ENCODE measurements around the gene FXYD2.
"Not testable (repeated sequence)": the region's sequence is repeated elsewhere in the genome, so short reads cannot be mapped to it uniquely, and the experiment has no call there.

The FXYD2 gene

DNA sequence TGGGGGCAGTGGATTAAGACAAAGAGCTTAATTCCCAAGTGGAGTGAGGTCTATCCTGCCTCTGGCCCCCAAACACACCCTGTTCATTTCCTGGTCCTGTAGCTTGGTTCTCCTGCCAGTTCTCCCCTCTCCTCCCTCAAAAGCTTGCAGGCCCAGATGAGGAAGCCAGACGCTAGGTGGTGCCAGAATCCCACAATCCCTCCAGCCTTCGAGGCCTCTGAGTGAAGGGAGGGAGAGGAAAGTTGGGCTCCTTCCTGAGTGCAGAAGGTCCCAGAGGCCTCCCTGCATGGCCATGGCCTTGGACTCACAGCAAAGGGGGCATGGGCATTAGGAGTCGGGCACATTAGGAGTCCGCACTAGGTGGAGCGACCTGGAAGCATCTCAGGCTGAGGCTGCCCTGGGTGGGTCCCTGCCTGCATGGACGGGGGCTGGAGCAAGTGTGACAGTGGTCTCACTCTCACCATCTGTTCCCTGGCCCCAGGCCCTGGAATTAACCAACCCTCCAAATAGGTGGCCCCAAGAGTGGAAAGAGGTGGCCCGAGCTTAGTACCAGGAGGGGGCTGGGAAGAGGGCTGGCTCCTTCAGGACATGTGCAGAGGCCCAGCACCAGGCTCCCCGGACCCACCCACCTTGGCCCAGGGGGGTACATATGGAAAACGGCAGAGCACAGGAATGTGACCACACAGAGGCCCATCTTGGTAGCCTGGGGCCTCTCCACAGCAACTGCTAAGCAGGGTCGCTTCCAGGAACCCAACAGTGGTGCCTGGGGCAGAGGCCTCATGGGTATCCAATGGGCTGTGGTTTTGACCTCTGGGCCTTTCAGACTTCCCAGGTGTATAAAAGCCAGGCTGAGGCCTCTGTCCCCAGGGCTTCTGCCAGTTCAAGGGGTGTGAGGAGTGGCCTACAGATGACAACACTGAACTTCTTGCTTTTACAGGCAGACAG is 5.2 kb downstream of the FXYD2 start:
- DNase-seq: peak; percentile 69

DNA sequence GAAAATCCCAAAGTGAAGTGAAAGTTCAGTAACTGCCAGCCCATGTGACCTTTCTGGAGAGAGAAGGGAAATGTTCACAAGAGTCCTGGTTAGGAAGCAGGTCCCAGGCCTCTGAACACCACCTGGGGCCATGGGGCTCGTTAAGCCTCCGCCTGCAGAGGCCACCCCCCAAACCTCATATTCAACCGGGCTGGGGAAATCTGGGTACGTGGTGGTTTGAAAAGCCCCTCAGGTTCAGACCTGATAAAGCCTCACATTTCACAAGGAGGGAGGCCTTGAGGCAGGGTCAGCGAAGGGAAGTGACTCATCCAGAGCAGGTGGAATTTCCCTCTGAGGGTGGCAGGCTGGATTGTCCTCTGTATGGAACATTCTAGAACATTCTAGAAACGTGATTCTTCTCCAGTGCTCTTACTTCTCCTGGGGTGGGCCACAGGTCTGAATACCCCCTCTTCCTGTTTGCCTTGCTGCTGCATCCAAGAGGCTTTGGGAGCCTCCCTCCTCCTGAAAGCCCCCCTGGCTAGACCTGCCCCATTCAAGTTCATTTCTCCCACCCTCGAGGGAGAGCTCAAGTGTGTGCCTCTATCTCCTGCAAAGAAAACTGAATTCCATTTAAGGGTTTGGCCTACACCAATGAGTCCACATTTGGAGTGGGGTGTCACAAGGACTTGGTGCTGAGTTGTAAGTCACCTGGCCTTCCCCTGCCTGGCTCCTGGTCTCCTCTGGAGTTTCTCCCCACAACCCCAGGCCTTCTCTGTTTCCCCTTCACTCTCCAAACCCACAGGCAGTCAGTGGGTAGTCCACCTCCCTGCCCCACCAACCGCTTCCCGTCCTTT is 6.3 kb downstream of the FXYD2 start:
- no peak for DNase-seq

DNA sequence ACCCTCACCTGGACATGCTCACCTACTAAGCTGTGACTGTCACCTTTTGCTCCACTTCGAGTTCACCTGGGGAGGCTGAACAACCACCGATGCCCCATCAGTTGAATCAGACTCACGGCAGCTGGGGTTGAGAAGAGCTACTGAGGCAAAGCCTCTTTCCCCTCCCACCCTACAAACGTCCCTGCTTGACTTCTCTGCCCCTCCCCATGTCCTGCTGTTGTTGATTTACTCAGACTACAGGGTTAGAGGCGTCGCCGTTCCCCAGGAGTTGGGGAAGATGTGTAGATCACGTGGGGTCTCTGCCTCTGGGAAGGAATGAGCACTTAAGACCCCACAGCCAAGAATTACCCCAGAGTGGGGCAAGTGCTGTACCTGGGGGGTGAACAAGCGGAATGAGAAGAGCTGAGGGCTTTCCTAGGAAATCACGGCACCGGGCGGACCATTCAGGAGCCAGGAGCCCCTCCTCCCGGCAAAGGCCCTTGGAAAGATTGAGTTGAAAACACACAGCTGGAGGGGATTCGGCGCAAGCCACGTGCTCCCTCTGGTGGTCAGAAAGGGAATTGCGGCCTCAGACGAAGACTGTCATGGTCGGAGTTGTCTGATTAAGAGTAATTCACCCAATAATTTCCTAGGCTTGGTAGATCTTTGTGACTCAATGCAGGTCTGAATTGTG is 7.0 kb downstream of the FXYD2 start:
- DNase-seq: peak; percentile 60

DNA sequence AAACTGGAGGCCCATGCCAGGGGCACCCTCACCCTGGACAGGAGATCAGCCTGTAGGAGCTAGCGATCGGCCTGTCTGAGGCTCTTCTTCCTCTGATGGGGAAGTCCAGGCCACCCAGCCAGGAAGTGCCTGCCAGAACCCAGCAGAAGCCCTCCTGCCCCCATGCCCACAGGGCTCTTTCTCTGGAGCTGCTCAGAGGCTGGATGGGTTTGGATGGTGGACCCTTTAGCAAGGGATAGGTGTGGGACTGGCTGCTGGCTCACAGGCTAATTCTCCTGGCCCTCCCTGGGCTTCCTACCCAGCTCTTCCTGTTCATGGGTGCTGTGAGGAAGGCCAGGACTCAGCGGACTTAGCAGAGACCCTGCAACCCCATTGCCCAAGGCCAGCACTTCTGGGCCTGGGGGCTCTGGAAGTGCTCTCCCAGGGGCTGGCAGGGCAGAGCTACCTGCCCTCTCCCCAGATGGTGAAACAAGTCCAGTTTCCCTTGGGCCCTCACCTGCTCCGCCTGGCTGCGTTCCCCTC is 7.6 kb downstream of the FXYD2 start:
- peak; percentile 28 for DNase-seq

DNA sequence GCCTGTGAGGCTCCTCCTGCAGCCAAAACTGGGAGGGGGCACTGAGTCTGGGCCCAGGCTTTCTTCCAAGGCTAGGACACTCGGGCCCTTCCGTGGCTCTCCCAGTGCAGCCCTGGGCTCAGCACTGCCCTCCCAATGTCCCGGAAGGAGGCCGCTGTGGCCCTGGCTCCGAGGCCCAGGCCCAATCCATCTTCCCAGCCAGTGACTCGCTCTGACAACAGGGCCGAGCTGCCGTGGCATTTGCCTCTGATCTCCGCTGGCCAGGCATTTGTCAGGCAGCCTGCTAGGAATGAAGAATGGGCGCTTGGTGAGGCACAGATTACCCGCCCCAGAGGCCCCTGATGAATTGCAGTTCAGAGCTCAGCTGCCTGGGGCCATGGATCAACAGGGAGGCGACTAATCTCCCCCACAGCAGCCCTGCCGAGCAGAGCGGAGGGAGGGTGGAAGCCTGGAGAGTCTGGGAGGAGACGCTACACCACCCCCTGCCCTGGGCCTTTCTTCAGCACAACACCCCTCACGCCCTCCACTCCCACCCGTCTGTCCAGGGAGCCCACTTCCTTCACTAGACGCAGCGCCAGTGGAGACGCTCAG is 8.3 kb downstream of the FXYD2 start:
- DNase-seq: no peak

DNA sequence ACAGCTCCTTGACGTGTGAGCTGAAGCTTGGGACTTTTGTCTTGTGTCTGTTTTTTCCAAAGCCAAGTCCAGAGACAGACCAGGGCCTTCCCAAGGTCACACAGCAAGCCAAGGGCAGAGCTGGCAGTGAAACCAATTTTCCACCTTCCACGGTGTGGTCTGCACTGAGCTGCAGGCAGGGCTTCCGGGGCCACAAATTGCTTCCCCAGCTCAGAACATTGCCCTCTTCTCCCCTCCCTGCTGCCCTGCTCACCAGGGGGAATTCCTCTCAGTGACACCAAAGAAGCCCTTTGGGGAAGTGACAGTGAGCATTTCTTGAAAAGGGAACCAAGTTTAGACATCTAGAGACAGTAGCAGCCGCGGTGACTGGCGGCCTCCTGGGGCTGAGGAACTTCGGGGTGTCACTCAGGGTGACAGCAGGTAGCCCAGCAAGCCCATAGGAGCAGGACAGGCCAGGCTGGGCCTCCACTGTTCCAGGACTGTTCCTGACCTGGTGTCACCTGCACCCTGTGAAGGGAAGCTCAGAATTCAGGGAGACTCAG is 9.2 kb downstream of the FXYD2 start:
- DNase-seq: peak; percentile 94

DNA sequence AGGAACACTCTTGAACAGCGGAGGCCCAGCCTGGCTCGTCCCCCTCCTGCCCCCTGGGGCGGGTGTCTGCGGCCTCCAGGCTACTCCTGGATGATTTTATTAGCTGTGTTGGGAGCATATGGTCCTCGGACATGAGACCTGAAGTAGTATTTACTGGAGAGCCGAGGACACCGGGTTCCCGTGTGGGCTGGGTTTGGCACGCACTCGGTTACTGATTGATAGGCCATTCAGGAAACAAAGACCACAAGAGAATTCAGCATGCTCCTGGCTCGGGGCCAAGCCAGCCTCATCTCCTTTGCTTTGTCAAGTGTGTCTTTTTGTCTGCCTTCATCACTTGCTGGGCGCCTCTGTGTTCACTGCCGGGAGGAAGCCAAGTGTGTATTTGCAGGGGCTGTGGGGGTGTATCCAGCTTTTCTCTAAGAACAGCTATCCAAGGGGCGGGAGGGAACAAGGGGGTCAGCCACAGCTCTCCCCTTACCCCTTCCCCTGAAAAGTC is 9.7 kb downstream of the FXYD2 start:
- peak; percentile 80 for DNase-seq

DNA sequence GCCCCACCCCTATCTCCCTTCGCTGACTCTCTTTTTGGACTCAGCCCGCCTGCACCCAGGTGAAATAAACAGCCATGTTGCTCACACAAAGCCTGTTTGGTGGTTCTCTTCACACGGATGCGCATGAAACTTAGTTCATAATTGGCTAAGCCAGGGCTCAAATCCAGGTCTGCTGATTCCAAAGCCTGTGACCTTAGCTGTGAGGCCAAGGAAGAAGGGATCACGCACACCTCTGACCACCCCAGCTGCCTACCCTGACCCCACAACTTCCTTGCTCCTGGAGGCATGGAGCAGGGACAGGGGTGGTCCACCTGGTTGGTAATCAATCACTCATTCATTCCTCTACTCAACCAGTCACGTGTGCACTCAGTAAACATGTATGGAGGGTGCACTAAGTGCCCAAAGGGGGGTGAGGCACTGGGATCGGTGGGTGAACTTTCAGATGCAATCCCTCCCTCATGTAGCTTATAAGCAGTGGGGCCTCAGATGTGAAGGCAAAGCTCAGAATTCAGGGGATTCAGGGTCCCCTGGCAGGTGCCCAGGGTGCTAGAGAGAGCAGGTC is 10.3 kb downstream of the FXYD2 start:
- no peak for DNase-seq

DNA sequence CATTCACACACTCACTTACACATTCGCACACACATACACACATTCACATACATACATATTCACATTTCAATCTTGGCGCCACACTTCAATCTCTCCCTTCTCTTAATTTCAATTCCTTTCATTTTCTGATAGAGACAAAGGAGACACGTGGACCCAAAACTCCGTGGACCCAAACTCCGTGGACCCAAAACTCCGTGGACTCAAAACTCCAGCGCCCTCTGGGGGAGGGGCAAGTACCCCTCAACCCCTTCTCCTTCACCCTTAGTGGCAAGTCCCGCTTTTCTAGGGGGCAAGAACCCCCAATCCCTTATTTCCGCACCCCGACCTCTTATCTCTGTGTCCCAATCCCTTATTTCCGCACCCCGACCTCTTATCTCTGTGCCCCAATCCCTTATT is 14.5 kb downstream of the FXYD2 start:
- not testable (repeated sequence) for DNase-seq

DNA sequence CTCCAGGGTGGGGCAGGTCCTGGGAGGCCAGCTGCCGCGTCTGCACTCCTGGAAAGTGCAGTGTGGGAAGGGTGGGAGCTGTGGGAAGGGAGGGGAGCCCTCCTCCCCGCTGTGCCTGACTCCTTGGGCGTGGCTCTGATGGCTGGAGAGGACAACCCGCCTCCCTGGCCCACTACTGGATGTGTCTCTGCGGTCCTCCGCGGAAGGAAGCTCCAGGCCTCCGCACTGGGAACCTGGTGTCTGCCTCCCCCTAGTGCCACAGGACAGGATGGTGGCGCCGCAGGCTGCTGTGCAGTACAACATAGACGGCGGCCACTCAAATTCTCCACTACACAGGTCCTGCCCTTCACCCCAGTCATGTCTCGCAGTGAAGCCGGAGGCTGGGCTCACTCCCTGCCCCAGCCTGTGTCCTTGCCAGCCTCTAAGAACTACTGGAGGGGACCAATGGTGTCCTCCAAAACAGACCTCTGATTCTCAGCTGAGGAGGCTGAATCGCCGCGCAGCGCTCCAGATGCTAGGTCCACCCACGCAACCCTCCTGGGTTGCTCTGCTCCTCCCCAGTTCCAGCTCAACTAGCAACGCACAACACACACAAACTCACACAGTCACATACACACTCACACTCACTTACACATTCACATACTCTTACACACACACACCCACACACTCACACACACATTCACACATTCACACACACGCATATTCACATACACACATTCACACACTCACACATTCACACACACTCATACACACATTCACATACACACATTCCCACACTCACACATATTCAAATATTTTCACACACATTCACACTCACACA is 15.1 kb downstream of the FXYD2 start:
- peak; percentile 65 for DNase-seq

DNA sequence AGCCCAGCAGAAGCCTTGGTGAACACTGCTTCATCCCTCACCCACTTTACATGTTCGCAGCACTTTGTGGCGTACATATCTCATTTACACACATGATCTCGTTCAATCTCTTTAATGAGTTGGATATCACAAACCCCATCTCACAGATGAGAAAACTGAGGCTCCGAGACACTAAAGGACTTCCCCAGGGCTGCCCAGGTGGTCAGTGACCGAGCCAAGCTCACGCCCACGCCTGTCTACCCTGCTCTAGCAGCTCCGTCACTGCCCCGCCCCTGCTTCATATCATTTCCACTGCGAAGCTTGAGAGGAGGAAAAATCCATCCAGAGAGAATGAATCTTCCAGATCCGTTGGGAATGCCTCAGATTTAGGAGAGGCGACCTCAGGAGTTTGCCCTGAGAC is 15.8 kb downstream of the FXYD2 start:
- DNase-seq: no peak

DNA sequence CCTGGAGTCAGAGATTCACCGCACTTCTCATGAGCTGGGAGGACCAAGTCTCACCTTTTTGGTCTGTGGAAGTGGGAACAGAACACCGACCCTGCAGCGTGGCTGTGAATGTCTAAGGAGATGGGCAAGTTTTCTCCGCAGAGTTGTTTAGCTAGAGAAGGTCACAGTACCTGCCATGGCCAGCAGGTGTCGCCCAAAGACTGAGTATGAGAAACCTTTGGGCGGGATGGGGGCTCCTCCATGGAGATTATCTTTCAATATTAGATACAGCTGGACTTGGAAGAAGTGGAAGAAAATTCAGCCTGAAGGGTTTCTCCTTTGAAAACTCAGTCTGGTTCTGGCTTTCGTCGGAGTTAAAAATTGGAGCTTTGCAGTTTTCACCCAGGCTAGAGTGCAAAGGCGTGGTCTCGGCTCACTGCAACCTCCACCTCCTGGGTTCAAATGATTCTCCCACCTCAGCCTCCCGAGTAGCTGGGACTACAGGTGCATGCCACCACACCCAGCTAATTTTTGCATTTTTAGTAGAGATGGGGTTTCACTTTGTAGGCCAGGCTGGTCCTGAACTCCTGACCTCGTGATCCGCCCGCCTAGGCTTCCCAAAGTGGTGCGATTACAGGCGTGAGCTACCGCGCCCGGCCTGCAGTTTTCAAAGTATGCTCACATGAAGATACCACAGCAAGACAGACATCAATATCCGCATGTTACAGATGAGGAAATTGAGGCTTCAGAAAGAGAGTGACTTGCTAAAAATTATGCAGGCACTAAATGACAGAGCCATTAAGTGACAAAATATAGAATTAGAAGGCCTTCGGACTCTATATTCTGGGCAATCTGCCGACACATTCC is 16.8 kb downstream of the FXYD2 start:
- peak; percentile 41 for DNase-seq

DNA sequence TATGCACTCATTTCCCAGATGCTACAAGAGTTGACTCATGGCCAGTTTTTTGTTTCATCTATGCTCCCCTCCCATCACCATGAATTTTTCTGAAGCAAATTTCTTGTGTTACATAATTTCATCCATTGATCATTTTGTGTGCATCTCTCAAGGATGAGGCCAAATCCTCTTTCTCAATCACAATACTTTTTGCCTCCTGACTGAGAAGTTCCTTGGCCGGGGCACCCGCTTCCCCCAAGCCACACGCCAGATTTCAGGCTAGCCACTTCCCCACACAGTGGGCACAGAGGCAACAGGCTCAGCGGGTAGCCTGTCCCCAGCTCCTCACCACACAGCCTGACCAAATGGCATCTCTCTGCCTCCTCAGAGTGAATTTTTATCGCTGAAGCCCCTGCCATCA is 17.7 kb downstream of the FXYD2 start:
- DNase-seq: peak; percentile 83

DNA sequence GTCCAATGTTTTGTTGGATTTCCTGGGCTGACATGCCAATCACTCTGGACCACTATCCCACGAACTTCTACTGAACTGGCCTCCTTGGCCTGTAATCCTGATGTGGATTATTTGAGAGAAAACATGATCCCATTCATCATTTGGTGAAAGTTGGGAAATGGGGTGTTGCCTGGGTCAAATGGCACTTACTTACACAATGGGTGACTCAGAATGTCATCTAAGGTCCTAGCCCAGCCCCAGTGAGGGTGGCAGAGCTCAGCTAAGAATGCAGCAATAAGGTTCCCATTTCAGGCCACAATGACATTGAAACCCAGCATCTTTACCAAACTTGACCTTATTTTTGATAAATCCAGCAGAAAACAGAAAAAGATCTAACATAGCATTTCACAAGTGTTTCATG is 19.5 kb downstream of the FXYD2 start:
- peak; percentile 70 for DNase-seq

DNA sequence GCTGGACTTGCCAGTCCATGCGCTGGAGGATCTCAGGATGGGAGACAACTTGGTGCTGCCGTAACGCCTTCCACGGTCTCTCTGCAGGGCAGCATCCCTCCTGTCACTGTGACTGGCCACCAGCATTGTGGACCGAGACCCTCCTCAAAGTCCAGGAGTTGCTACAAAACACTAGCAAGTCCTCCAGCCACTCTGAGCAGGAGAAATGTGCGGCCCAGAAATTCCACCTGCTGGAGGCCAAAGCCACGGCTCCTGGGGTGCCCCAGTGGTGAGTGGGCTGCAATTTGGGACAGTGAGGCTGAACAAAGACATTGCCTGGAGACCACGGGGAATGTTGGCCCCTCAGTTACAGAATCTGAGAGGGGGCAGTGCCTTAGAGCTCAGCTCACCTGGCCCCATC is 20.6 kb downstream of the FXYD2 start:
- DNase-seq: no peak

DNA sequence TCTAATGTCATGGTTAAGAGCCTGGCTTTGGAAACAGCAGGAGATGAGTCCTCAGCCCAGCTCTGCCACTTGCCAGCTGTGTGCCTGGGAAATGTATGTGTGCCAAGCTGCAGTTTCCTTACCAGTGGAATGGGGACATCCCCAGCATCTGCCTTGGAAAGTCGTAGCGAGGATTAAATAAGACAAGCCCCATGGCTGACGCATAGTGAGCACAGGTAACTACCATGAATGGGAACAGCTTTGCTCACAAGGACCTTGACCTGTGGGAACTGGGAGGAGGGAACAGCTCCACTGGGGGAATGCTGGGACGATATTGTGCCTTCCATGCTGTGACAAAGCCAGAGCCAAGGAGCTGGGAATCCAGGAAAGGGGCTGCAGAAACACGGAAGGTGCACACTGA is 24.9 kb downstream of the FXYD2 start:
- no peak for DNase-seq

DNA sequence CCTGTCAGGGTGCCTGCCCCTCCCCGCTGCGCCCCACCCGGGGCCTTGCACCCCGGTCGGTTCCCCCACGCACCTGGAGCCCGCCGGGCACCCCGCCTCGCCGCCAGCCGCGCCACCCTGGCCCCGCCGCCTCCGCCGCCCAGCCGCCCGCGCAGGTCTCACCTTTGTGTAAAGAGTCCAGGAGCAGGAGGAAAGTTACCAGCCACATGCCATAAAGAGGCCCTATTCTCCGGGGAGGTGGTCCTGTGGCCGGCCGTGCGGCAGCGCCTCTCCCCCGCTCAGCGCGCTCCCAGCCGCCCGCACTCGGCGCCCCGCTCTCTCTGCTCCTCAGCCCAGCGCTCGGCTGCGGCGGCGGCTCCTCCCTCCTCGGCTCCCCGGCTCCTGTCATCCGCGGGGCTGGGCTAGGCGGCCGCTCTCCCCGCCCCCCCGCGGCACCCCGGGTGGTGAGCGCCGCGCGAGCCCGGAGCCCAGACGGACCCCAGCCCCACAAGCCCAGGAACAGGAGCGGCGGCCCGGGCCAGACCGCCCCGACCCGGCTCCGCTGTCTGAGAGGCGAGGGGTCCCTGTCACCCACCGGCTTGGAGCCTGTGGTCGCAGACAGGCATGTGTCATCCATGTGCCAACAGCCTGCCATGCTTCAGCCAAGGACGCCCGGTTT is 27.5 kb downstream of the FXYD2 start, which contains the start of gene DSCAML1:
Gene DSCAML1, minus strand, starts transcription at position 345 of the 658 bp plus-strand sequence. Its CDS starts 137 bp downstream, at position 208.
- DNase-seq: no peak

DNA sequence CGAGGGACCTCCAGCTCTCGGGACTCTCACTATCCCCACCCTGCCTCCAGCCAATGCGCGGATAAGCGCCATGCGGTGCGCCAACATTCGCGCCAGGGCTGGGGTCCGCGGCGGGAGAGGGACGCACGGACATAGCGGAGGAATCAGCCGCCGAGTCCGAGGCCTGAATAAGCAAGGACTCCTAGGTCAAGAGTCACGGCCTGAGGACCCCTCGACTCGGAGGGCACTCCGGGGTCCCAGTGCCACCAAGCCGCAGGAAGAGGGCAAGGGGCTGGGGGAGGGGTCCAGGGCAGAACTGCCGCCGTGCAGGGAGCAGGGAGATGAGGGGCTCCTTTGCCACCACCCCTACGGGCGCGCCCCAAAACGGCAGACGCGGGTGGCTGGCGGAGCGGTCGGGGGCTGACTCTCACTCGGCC is 28.1 kb downstream of the FXYD2 start:
- no peak for DNase-seq

All from MV-4-11 (cell line).